ENCODE data around the gene DOCK3.

DNA sequence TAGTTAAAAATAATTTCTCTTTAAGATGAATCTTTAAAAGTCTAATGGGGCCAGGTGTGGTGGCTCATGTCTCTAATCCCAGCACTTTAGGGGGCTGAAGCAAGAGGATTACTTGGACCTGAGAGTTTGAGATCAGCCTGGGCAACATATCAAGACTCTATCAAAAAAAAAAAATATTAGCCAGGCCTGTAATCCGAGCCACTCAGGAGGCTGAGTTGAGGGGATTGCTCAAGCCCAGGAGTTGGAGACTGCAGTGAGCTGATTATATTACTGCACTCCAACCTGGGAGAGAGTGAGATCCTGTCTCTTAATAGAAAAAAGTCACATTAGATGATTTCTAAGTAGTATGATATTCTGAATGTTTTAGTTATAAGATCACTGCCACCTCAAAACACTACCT lies 388.3 kb downstream of the DOCK3 start:
- TF ChIP-seq, protein P1, sequence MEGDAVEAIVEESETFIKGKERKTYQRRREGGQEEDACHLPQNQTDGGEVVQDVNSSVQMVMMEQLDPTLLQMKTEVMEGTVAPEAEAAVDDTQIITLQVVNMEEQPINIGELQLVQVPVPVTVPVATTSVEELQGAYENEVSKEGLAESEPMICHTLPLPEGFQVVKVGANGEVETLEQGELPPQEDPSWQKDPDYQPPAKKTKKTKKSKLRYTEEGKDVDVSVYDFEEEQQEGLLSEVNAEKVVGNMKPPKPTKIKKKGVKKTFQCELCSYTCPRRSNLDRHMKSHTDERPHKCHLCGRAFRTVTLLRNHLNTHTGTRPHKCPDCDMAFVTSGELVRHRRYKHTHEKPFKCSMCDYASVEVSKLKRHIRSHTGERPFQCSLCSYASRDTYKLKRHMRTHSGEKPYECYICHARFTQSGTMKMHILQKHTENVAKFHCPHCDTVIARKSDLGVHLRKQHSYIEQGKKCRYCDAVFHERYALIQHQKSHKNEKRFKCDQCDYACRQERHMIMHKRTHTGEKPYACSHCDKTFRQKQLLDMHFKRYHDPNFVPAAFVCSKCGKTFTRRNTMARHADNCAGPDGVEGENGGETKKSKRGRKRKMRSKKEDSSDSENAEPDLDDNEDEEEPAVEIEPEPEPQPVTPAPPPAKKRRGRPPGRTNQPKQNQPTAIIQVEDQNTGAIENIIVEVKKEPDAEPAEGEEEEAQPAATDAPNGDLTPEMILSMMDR (IDR thresholded peaks at IDR 0.05; ENCODE audit: poor library complexity, severe bottlenecking) = no peak
- TF ChIP-seq, protein P2, sequence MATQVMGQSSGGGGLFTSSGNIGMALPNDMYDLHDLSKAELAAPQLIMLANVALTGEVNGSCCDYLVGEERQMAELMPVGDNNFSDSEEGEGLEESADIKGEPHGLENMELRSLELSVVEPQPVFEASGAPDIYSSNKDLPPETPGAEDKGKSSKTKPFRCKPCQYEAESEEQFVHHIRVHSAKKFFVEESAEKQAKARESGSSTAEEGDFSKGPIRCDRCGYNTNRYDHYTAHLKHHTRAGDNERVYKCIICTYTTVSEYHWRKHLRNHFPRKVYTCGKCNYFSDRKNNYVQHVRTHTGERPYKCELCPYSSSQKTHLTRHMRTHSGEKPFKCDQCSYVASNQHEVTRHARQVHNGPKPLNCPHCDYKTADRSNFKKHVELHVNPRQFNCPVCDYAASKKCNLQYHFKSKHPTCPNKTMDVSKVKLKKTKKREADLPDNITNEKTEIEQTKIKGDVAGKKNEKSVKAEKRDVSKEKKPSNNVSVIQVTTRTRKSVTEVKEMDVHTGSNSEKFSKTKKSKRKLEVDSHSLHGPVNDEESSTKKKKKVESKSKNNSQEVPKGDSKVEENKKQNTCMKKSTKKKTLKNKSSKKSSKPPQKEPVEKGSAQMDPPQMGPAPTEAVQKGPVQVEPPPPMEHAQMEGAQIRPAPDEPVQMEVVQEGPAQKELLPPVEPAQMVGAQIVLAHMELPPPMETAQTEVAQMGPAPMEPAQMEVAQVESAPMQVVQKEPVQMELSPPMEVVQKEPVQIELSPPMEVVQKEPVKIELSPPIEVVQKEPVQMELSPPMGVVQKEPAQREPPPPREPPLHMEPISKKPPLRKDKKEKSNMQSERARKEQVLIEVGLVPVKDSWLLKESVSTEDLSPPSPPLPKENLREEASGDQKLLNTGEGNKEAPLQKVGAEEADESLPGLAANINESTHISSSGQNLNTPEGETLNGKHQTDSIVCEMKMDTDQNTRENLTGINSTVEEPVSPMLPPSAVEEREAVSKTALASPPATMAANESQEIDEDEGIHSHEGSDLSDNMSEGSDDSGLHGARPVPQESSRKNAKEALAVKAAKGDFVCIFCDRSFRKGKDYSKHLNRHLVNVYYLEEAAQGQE (IDR thresholded peaks at IDR 0.05; ENCODE audit: borderline replicate concordance) = no peak
- TF ChIP-seq POLR2AphosphoS5 (IDR thresholded peaks at IDR 0.05) (no peak), EP300 (conservative IDR thresholded peaks at IDR 0.05; ENCODE audit: poor library complexity, severe bottlenecking) (no peak), EZH2 (IDR thresholded peaks at IDR 0.05; ENCODE audit: borderline replicate concordance, insufficient read depth, low read length, poor library complexity, severe bottlenecking) (no peak), RAD21 (conservative IDR thresholded peaks at IDR 0.05) (no peak), SMC3 (conservative IDR thresholded peaks at IDR 0.05; ENCODE audit: poor library complexity) (no peak), TAF1 (IDR thresholded peaks at IDR 0.05; ENCODE audit: low read depth) (no peak)

All from neural cell (in vitro differentiated cells).